ENCODE measurements around the gene OR5AS1.
"Not testable (repeated sequence)": the region's sequence is repeated elsewhere in the genome, so short reads cannot be mapped to it uniquely, and the experiment has no call there.

Gene OR5AS1

DNA sequence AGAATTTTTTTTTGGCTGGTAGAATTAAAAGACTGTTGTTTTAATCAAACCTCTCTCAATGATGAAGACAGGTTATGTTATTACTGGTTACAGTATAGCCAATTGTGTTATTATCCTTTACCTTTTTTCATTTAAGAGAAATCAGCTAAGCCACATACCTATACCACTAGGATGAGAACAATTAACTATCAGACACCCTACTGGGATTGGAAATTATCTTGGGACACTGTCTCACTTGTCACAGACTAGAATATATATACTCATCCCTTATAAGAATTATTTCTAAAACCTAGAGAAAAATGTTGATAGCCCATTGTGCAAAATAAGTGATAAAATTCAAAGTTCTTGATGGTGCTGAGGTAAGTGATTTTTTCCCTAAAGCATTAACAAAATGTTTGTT lies at the start of gene OR5AS1:
OR5AS1 (plus strand) TSS at position 301 of the 400 bp plus-strand sequence. CDS start 2,765 bp downstream, outside the sequence.
- no peak for DNase-seq

DNA sequence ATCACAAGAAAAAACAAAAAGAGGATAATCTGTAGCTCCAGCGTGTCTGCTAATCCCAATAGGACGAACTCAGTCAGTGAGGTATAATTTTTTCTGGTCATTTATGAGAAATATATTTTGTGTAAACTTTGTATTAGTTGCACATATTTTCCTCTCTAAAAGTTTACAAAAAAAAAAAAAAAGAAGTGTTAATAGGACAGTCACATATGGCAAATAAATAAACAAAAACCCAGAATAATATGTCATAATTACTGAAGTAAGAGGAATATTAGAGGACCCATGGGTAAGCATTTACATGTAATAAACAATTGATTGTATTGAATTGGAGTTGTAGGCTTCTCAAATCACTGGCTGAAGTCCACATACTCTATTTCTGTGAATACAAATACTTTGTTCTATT lies 32.9 kb upstream of the OR5AS1 start, which contains the start of gene OR5F1:
OR5F1 (minus strand) TSS at position 101 of the 400 bp plus-strand sequence; CDS start at position 101, 0 bp downstream.
- no peak for DNase-seq

DNA sequence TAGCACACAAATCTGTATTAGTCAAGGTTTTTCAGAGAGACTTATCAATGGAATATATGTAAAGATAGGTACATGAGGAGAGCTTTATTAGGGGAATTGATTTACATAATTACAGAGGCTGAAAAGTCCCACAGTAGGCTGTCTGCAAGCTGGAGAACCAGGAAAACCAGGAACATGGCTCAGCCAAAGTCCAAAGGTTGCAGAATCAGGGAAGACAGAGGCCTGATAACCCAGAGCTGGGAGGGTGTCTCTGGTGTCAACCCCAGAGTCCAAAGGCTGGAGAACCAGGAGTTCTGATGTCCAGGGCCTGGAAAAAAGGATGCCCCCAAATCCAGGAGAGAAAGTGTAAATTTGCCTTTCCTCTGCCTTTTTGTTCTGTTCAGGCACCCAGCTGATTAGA lies 16.7 kb upstream of the OR5AS1 start:
- no peak for DNase-seq

DNA sequence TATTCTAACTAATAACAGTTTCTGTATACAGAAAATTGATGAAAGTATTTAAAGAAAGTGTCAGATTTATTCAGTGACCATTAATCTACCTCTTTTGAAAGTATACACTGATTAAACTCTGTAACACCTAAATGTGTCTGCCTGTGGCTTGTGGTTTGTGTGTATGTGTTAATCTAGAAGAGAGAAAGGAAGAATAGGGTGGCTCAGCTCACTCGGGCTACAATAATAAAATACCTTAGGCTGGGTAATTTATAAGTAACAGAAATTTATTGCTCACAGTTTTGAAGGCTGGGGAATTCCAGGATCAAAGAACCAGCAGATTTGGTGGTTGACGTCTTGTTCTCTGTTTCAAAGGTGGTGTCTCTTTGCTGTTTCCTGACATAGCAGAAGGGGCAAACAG lies 13.6 kb upstream of the OR5AS1 start:
- no peak for DNase-seq

DNA sequence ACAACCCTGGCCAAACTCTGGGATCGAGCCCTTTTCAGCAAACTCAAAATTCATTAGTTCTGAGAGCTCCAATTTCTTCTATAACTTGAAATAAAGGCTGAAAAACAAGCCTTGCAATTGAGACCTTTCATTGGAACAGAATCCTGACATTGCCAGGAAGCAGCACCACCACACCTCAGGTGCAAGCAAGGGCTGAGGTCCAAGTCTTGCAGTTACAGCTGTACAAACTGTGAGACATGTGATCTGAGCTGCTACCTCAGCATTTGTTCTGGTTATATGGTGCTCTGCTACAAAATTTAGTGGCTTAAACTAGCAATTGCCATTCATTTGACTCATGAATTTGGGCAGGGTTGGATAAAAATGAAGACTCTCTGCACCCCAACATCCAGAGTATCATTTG lies 18.1 kb downstream of the OR5AS1 start:
- DNase-seq, result no peak

DNA sequence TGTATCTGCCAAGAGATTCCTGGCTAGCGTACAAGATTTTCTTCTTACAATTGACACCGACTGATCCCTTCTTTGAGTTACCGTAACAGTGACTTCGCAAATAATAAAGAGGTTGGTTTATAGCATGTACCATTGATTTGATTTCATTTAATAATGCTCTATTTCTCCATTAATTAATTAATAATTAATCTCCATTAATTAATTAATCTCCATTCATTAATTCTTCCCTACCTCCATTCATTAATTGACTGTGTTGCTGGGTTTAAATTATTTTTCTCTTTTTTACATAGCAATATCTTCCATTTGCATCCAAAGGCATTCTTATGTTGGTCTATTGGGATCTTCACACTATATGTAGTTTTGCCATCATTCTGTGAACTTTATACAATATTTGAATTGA lies 21.0 kb downstream of the OR5AS1 start:
- DNase-seq, result no peak

DNA sequence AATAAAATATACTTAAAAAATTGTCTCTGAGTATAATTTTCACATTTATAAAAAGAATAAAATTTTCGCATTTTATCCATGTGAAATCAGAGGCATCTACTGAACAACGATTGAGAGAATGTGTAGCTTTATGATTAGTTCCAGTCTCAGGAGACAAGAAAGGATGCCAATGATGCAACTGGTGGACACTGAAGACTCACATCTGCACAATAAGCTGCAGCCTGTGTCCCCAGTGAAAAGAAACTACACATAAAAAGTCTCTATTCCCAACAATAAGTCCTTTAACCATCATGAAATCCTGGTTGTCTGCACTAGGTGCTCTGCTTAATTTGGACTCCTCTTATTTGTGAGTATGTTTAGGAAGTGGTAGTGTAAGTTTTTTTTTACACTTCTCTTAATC lies 22.0 kb downstream of the OR5AS1 start:
- no peak for DNase-seq

DNA sequence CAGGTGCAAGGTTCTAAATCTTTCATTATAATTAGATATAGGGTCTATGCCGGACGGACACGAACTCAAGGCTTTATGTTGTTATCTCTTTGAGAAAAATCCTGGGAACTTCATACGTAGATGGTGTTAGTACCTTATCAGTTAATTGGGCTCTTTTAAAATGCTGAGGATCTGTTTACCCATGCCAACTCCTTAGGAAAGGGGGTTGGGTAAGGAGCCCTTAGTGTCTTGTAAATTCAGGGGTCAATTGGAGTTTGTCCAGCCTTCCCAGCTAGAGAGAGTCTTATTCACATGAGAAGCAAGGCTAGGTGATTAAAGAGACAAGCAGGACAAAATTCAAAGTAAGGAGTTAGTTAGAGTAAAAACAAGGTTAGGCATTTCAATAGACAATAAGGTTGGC lies 28.9 kb downstream of the OR5AS1 start:
- DNase-seq, result not testable (repeated sequence)

DNA sequence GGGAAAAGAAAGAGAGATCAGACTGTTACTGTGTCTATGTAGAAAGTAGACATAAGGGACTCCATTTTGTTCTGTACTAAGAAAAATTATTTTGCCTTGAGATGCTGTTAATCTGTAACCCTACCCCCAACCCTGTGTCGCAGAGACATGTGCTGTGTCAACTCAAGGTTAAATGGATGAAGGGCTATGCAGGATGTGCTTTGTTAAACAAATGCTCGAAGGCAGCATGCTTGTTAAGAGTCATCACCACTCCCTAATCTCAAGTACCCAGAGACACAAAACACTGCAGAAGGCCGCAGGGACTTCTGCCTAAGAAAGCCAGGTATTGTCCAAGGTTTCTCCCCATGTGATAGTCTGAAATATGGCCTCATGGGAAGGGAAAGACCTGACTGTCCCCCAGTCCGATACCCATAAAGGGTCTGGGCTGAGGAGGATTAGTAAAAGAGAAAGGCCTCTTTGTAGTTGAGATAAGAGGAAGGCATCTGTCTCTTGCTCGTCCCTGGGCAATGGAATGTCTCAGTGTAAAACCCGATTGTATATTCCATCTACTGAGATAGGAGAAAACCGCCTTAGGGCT lies 30.3 kb downstream of the OR5AS1 start:
- not testable (repeated sequence) for DNase-seq

DNA sequence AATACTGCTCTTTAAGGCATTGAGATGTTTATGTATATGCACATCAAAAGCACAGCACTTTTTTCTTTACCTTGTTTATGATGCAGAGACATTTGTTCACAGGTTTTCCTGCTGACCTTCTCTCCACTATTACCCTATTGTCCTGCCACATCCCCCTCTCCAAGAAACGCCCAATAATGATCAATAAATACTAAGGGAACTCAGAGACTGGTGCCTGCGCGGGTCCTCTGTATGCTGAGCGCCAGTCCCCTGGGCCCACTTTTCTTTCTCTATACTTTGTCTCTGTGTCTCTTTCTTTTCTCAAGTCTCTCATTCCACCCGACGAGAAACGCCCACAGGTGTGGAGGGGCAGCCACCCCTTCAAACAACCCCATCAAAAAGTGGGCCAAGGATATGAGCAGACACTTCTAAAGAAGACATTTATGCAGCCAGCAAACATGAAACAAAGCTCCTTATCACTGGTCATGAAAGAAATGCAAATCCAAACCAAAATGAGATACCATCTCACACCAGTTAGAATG lies 30.9 kb downstream of the OR5AS1 start:
- not testable (repeated sequence) for DNase-seq

DNA sequence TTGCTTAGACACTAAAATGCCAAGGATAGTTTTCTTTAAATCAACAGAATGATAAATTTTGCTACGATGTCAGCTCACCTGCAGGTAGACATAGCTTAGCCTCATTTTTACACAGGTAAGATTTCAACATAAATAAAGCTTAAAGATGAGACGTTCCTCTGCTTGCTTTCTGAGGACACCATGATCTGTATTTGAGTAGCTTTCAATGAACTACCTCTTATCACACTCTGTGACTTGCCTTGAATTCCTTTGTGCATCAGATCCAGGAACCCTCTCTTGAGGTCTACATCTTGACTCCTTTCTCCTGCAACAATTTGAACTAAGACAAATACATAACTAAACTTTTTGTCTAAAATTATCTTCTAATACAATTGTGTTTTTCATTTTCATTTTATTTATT lies 39.5 kb downstream of the OR5AS1 start:
- no peak for DNase-seq
